Measurements from ENCODE around the gene MTR.

Gene MTR

DNA sequence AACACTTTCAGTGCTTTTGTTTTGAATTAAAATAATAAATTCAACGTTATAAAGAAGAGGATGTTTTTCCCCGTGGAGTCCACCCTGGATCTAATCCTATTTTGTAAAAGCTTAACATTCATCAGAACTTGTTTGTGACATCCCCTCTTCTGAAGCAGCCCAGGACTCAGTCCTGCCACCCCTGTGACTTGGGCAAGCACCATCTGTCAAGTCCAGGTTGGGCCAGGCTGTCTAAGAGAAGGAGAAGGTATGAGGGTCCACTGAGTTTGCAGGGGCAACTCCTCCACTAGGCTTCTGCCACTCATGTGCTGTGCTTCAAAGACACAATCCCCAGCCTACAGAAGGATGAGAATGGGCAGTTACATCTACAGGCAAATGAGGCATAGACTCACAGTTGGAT, 149.5 kb downstream of the MTR start:
- no peaks in the 10 kb centered on the region for H3K36me3 ChIP-seq (ENCODE audit: control insufficient read depth, insufficient read depth, low read length, severe bottlenecking)
- H3K9me3 ChIP-seq (ENCODE audit: control insufficient read depth, low read length) = no peaks in the 10 kb centered on the region
- no peaks in the 10 kb centered on the region for H3K4me1 ChIP-seq (ENCODE audit: control insufficient read depth, insufficient read depth, low read length)
- H3K27me3 ChIP-seq (replicated peaks; ENCODE audit: control insufficient read depth, insufficient read depth, low read length) = no peaks in the 10 kb centered on the region
- H3K9ac ChIP-seq (ENCODE audit: low read length) = no peak overlapping the region
- H3K4me3 ChIP-seq (ENCODE audit: low read length) = no peak overlapping the region
- DNase-seq (ENCODE audit: low read depth) = no peak

DNA sequence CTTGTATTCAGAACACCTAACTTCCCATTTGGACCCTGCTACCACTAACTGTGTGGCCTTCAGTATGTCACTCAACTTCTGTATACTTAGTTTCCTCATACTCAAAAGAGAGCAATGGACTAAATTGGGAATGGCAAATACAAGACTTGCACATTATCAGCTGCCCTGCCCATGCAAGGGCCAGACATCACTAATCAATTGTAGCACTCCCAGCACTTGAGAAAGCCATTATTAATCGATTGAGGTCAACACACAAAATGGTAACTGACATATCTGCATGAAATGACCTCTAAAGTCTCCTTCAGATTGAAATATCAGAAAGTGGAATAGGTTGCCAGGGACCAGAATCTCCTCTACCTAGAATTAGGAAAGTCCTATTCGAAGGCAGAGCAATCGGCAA, 149.9 kb downstream of the MTR start:
- H3K36me3 ChIP-seq (ENCODE audit: control insufficient read depth, insufficient read depth, low read length, severe bottlenecking) = no peaks in the 10 kb centered on the region
- no peaks in the 10 kb centered on the region for H3K27me3 ChIP-seq (replicated peaks; ENCODE audit: control insufficient read depth, insufficient read depth, low read length)
- no peaks in the 10 kb centered on the region for H3K4me1 ChIP-seq (ENCODE audit: control insufficient read depth, insufficient read depth, low read length)
- no peak overlapping the region for H3K4me3 ChIP-seq (ENCODE audit: low read length)
- no peaks in the 10 kb centered on the region for H3K9me3 ChIP-seq (ENCODE audit: control insufficient read depth, low read length)
- H3K9ac ChIP-seq (ENCODE audit: low read length) = no peak overlapping the region
- no peak for DNase-seq (ENCODE audit: low read depth)

- DNase-seq (ENCODE audit: low read depth) = no peak
- no peak overlapping the region for H3K4me3 ChIP-seq (ENCODE audit: low read length)
- no peaks in the 10 kb centered on the region for H3K4me1 ChIP-seq (ENCODE audit: control insufficient read depth, insufficient read depth, low read length)
- no peaks in the 10 kb centered on the region for H3K36me3 ChIP-seq (ENCODE audit: control insufficient read depth, insufficient read depth, low read length, severe bottlenecking)
- peaks cover 3% of the 10 kb centered on the region for H3K9me3 ChIP-seq (ENCODE audit: control insufficient read depth, low read length)
- no peaks in the 10 kb centered on the region for H3K27me3 ChIP-seq (replicated peaks; ENCODE audit: control insufficient read depth, insufficient read depth, low read length)
- H3K9ac ChIP-seq (ENCODE audit: low read length) = no peak overlapping the region
These were observed 152.7 kb downstream of the MTR start for GRCh38 chr1:236947794-236948193.

DNA sequence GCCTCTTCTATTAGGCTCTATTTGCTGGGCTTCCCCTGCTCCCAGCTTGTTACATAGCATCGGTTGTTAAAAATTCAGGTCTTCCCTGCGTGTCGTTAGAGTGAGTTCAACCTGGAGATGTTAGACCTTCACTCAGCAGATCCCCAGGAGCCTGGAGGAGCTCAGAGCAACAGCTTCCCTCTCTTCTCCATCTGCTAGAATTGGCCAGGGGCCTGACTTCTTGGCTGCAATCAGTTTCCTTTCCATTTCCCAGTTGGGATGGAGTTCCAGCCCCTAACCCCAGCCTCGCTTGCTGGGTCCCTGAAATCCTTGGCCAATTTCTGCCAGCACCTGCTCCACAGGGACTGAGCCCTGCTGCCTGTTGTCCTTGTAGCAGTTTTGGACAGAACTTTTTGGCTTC, 153.3 kb downstream of the MTR start:
- no peaks in the 10 kb centered on the region for H3K4me1 ChIP-seq (ENCODE audit: control insufficient read depth, insufficient read depth, low read length)
- H3K27me3 ChIP-seq (replicated peaks; ENCODE audit: control insufficient read depth, insufficient read depth, low read length) = no peaks in the 10 kb centered on the region
- no peaks in the 10 kb centered on the region for H3K36me3 ChIP-seq (ENCODE audit: control insufficient read depth, insufficient read depth, low read length, severe bottlenecking)
- H3K9me3 ChIP-seq (ENCODE audit: control insufficient read depth, low read length) = peaks cover 3% of the 10 kb centered on the region
- no peak overlapping the region for H3K4me3 ChIP-seq (ENCODE audit: low read length)
- H3K9ac ChIP-seq (ENCODE audit: low read length) = no peak overlapping the region
- no peak for DNase-seq (ENCODE audit: low read depth)

DNA sequence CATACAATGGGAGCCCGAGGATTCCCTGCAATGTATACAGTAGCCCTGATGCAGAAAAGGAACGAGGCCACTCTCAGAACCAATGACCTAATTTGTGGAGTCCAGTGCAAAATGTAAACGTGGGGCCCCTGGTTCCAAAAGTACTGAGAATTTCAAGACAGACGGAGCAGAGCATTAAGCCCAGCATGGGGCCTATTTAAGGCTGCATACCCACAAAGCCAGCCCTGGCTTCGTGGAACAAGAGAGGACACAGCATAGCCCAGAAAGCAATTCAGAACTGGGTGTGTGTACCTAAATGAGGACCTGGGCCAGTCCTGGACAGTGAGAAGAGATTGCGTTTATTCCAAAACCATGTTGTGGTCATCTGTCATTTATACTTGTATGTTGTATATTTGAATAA, 153.9 kb downstream of the MTR start:
- Histone ChIP-seq H3K4me3 (ENCODE audit: low read length) (no peak overlapping the region), H3K9ac (ENCODE audit: low read length) (no peak overlapping the region), H3K36me3 (ENCODE audit: control insufficient read depth, insufficient read depth, low read length, severe bottlenecking) (no peaks in the 10 kb centered on the region), H3K4me1 (ENCODE audit: control insufficient read depth, insufficient read depth, low read length) (no peaks in the 10 kb centered on the region), H3K9me3 (ENCODE audit: control insufficient read depth, low read length) (peaks cover 7% of the 10 kb centered on the region), H3K27me3 (replicated peaks; ENCODE audit: control insufficient read depth, insufficient read depth, low read length) (no peaks in the 10 kb centered on the region)
- DNase-seq (ENCODE audit: low read depth) = no peak

GRCh38 chr1:236950365-236950764, 155.3 kb downstream of the MTR start:
- Histone ChIP-seq H3K36me3 (ENCODE audit: control insufficient read depth, insufficient read depth, low read length, severe bottlenecking) (no peaks in the 10 kb centered on the region), H3K27me3 (replicated peaks; ENCODE audit: control insufficient read depth, insufficient read depth, low read length) (no peaks in the 10 kb centered on the region), H3K4me3 (ENCODE audit: low read length) (no peak overlapping the region), H3K9ac (ENCODE audit: low read length) (no peak overlapping the region), H3K9me3 (ENCODE audit: control insufficient read depth, low read length) (peaks cover 17% of the 10 kb centered on the region), H3K4me1 (ENCODE audit: control insufficient read depth, insufficient read depth, low read length) (no peaks in the 10 kb centered on the region)
- no peak for DNase-seq (ENCODE audit: low read depth)

- Histone ChIP-seq H3K4me3 (ENCODE audit: low read length) (no peak overlapping the region), H3K4me1 (ENCODE audit: control insufficient read depth, insufficient read depth, low read length) (no peaks in the 10 kb centered on the region), H3K36me3 (ENCODE audit: control insufficient read depth, insufficient read depth, low read length, severe bottlenecking) (no peaks in the 10 kb centered on the region), H3K9me3 (ENCODE audit: control insufficient read depth, low read length) (peaks cover 20% of the 10 kb centered on the region), H3K27me3 (replicated peaks; ENCODE audit: control insufficient read depth, insufficient read depth, low read length) (no peaks in the 10 kb centered on the region), H3K9ac (ENCODE audit: low read length) (no peak overlapping the region)
- no peak for DNase-seq (ENCODE audit: low read depth)
These were observed 156.6 kb downstream of the MTR start for GRCh38 chr1:236951672-236952071.

- Histone ChIP-seq H3K4me3 (ENCODE audit: low read length) (no peak overlapping the region), H3K9me3 (ENCODE audit: control insufficient read depth, low read length) (peaks cover 20% of the 10 kb centered on the region), H3K4me1 (ENCODE audit: control insufficient read depth, insufficient read depth, low read length) (no peaks in the 10 kb centered on the region), H3K9ac (ENCODE audit: low read length) (no peak overlapping the region), H3K36me3 (ENCODE audit: control insufficient read depth, insufficient read depth, low read length, severe bottlenecking) (no peaks in the 10 kb centered on the region), H3K27me3 (replicated peaks; ENCODE audit: control insufficient read depth, insufficient read depth, low read length) (no peaks in the 10 kb centered on the region)
- no peak for DNase-seq (ENCODE audit: low read depth)
These were observed 157.3 kb downstream of the MTR start for GRCh38 chr1:236952246-236953003.

DNA sequence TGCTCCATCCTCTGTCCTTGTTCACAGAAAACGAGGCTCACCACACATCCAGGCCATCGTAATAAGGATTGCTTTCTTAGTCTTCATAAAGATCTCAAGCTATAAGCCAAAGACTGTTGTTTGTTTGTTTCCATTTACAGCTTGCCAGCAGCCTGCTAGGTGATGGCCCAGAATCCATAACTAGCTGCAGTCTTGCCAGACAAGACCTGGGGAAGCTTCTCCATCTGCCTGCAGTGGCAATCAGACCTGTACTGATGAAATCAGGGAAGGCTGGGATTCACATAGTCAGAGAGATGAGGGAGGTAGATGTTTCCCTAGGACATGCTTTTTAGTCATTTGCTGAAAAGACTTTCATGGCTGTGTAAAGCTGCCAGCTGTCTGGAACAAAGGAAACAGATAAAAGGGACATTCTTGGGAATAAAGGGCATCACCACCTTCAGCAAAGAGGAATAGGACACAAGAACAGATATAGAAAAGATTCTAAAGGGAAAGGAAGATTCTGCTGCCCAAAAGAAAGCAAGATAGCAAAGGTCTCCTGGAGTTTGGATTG, 158.1 kb downstream of the MTR start:
- no peak for DNase-seq (ENCODE audit: low read depth)
- Histone ChIP-seq H3K4me1 (ENCODE audit: control insufficient read depth, insufficient read depth, low read length) (no peaks in the 10 kb centered on the region), H3K36me3 (ENCODE audit: control insufficient read depth, insufficient read depth, low read length, severe bottlenecking) (no peaks in the 10 kb centered on the region), H3K4me3 (ENCODE audit: low read length) (no peak overlapping the region), H3K9ac (ENCODE audit: low read length) (no peak overlapping the region), H3K9me3 (ENCODE audit: control insufficient read depth, low read length) (peaks cover 20% of the 10 kb centered on the region), H3K27me3 (replicated peaks; ENCODE audit: control insufficient read depth, insufficient read depth, low read length) (no peaks in the 10 kb centered on the region)
